GM12864 (cell line): ENCODE measurements around the gene SLC39A9.

Experiments
- DNase-seq: peaks from one replicate; pipeline ENCODE4 v3.0.0-alpha.2; 2011; ENCODE audit warnings: low read depth
- H3K4me3 ChIP-seq: 2 replicates; pipeline ENCODE4 v1.5.1; 2011; ENCODE audit warnings: mild to moderate bottlenecking, low read depth, low read length, control low read depth
- CTCF ChIP-seq: IDR thresholded peaks from 2 replicates; pipeline ENCODE4 v1.5.1; 2011; ENCODE audit warnings: low read depth, mild to moderate bottlenecking, moderate library complexity, low read length, control low read depth, inconsistent platforms; ENCODE audit errors: missing control alignments

SLC39A9 gene

GRCh38 chr14:69358966-69359365 lies 39.5 kb upstream of the SLC39A9 start:
- TF ChIP-seq CTCF: no peak
- H3K4me3 ChIP-seq: no peak overlapping the region
- no peak for DNase-seq

DNA sequence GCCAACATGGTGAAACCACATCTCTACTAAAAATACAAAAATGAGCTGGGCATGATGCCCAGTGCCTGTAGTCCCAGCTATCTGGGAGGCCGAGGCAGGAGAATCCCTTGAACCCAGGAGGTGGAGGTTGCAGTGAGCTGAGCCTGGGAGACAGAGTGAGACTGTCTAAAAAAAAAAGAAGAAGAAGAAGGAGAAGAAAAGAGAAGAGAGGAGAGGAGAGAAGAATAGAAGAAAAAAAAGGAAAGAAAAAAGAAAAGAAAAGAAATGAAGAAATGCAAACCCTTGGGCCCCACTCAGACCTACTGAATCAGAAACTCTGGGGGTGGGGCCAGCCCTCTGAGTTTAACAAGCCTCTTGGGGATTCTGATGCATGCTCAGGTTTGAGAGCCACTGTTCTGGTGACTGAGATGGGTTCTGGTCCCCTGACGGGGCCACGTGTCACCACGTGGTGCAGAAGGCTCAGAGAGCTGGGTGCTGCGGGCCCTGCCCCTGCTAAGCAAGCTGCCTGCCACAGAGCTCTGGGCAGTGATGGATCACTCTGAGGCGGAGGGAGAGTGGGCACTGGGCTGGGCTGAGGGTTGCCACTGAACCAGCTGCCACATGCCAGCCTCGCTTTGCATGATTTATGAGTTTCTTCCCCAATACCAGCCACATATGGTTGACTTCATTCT lies 37.9 kb upstream of the SLC39A9 start:
- DNase-seq: no peak
- H3K4me3 ChIP-seq: no peak overlapping the region
- TF ChIP-seq CTCF: no peak

GRCh38 chr14:69363055-69363454 lies 35.4 kb upstream of the SLC39A9 start:
- TF ChIP-seq CTCF: peak; percentile 39
- no peak overlapping the region for H3K4me3 ChIP-seq
- DNase-seq: no peak

DNA sequence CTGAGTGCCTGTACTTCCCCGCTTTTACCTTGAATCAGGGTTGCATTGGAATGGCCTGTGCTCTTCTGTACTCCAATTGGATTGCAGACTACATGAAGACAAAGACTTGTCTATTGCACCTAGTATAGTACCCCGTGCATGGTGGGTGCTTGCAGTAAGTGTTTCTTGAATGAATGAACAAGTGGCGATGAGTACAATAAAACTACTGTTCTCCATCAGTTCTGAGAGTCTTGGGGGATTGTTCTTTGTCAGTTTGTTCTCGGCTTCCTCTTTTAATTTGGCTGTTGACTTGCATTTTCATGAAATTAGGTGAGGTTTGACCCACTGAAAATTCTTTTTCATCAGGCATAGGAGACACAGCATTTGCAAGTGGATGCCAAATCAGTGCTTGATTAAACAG lies 34.5 kb upstream of the SLC39A9 start:
- no peak for DNase-seq
- H3K4me3 ChIP-seq: no peak overlapping the region
- TF ChIP-seq CTCF: no peak

DNA sequence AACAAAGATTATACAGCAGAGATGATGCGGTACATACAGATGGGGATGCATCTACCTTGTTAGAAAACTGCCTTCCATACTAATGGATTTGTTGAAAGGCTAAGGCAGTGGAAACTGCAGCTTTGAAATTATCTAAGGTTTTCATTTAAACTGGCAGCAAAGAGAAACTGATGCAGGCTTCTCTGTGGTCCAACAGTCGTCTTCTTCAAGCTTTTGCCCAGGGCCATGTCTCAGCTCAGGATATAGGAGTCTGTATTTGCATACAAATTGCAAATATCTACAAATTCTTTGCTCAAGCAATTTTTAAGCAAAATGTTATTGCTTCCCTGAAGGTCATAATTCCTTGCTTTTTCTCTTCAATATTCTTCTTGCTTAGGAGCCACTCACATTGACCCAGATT lies 34.1 kb upstream of the SLC39A9 start:
- no peak for TF ChIP-seq CTCF
- no peak for DNase-seq
- no peak overlapping the region for H3K4me3 ChIP-seq

DNA sequence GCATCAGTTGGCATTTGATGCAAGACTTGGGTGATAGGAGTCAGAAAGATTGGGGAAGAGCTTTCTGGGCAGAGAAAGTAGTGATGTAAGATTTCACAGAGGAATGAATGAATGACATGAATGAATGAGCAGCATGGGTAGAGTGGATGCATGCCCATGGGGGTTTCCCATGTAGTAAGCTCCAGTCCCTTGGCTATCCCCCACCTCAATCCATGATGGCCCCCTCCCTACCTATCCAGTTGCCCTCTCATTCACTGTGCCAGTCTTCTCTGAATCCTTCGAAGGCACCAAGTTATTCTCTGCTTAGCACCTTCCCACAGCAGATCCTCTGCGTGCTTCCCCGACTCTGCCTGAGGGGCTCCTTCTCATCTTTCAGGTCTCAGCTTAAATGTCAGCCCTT lies 32.4 kb upstream of the SLC39A9 start:
- no peak for DNase-seq
- no peak overlapping the region for H3K4me3 ChIP-seq
- no peak for TF ChIP-seq CTCF

- DNase-seq: no peak
- no peak overlapping the region for H3K4me3 ChIP-seq
- TF ChIP-seq CTCF: no peak
These were observed 31.7 kb upstream of the SLC39A9 start for GRCh38 chr14:69366761-69367160.
